SK-N-SH (cell line): Measurements from ENCODE around the gene TBC1D1. TPM values are rescaled to one million over a fixed set of nuclear protein-coding genes. Genes with fewer than 3 reads are reported as not detected.

Experiments used
- CTCF ChIA-PET: fragments of 300-600, 350-600 bp; formaldehyde crosslinking; extraction: SDS; loops from one replicate; lab custom pipeline; 2021; lab: Yijun Ruan, JAX
- POLR2A ChIA-PET: fragments of 350-600 bp; sonication (Branson Sonifier 250); formaldehyde crosslinking; extraction: SDS; loops from one replicate; lab custom pipeline; 2020; ENCODE audit warnings: antibody characterized with exemption, inconsistent platforms; lab: Yijun Ruan, JAX
- DNase-seq: peaks from one replicate; pipeline ENCODE4 v3.0.0; 2012
- H2AFZ ChIP-seq: fragments of 200-600 bp; sonication (generic); 2 replicates; pipeline ENCODE4 v1.8.1; 2016; ENCODE audit warnings: antibody characterized with exemption, mild to moderate bottlenecking, low read depth
- H3F3A ChIP-seq: fragments of 200-600 bp; sonication (generic); replicated peaks from 2 replicates; pipeline ENCODE3; 2016; ENCODE audit warnings: antibody characterized with exemption, mild to moderate bottlenecking; ENCODE audit not compliant: insufficient read depth
- H3K27ac ChIP-seq, 2 experiments: fragments of 200-500 bp in 1 of 2; fragments of 200-600 bp in 1 of 2; sonication (Bioruptor generic) in 1 of 2; sonication (generic), shearing (Covaris generic) in 1 of 2; 2 replicates each; pipeline versions ENCODE4 v1.5.1 to v1.6.1; 2014 to 2016; ENCODE audit warnings: low read depth in 2 of 2, inconsistent platforms in 1 of 2, low read length in 1 of 2, mild to moderate bottlenecking in 1 of 2, mixed read lengths in 1 of 2
- H3K27me3 ChIP-seq: fragments of 200-600 bp; sonication (generic), shearing (Covaris generic); 2 replicates; pipeline ENCODE4 v1.6.1; 2016; ENCODE audit warnings: mixed run types; ENCODE audit not compliant: insufficient read depth
- H3K36me3 ChIP-seq, 2 experiments: fragments of 200-500 bp in 1 of 2; fragments of 200-600 bp in 1 of 2; sonication (Bioruptor generic) in 1 of 2; sonication (generic) in 1 of 2; replicated peaks in 1 of 2; 2 replicates each; pipeline versions ENCODE3 to v1.5.1; 2014 to 2016; ENCODE audit warnings: low read length in 1 of 2, mild to moderate bottlenecking in 1 of 2; ENCODE audit not compliant: insufficient read depth in 2 of 2, control insufficient read depth in 1 of 2
- H3K4me1 ChIP-seq, 2 experiments: fragments of 200-500 bp in 1 of 2; fragments of 200-600 bp in 1 of 2; sonication (Bioruptor generic) in 1 of 2; sonication (generic), shearing (Covaris generic) in 1 of 2; 2 replicates each; pipeline versions ENCODE4 v1.5.1 to v1.6.1; 2014 to 2016; ENCODE audit warnings: low read depth in 1 of 2, low read length in 1 of 2, mixed run types in 1 of 2; ENCODE audit not compliant: insufficient read depth in 2 of 2, control insufficient read depth in 1 of 2
- H3K4me2 ChIP-seq: fragments of 200-600 bp; sonication (generic), shearing (Covaris generic); 2 replicates; pipeline ENCODE4 v1.6.1; 2017; ENCODE audit warnings: mixed run types
- H3K4me3 ChIP-seq, 2 experiments: fragments of 200-500 bp in 1 of 2; fragments of 200-600 bp in 1 of 2; sonication (Bioruptor generic) in 1 of 2; sonication (generic), shearing (Covaris generic) in 1 of 2; 2 replicates each; pipeline versions ENCODE4 v1.5.1 to v1.8.1; 2014 to 2016; ENCODE audit warnings: low read depth in 2 of 2, inconsistent platforms in 1 of 2, low read length in 1 of 2, mild to moderate bottlenecking in 1 of 2, mixed read lengths in 1 of 2, moderate library complexity in 1 of 2
- H3K79me2 ChIP-seq: fragments of 200-600 bp; sonication (generic); 2 replicates; pipeline ENCODE4 v1.8.1; 2017; ENCODE audit warnings: mild to moderate bottlenecking; ENCODE audit not compliant: insufficient read depth
- H3K9ac ChIP-seq: fragments of 200-600 bp; sonication (generic); 2 replicates; pipeline ENCODE4 v1.6.1; 2017; ENCODE audit warnings: mixed run types
- H3K9me2 ChIP-seq: fragments of 200-600 bp; sonication (generic); 2 replicates; pipeline ENCODE4 v1.6.1; 2017; ENCODE audit warnings: mixed run types
- H3K9me3 ChIP-seq: fragments of 200-600 bp; sonication (generic); 2 replicates; pipeline ENCODE4 v1.6.1; 2017; ENCODE audit warnings: mixed run types, mild to moderate bottlenecking, moderate library complexity
- H4K20me1 ChIP-seq: fragments of 200-600 bp; sonication (generic); 2 replicates; pipeline ENCODE4 v1.6.1; 2017; ENCODE audit warnings: mild to moderate bottlenecking, mixed run types; ENCODE audit not compliant: insufficient read depth
- EZH2phosphoT487 ChIP-seq: fragments of 200-600 bp; sonication (generic); IDR thresholded peaks from 2 replicates; pipeline ENCODE4 v1.6.1; 2017; ENCODE audit warnings: low read depth, mixed run types, mild to moderate bottlenecking, antibody characterized with exemption, moderate library complexity, borderline replicate concordance
- FOXJ3 ChIP-seq: sonication (generic); formaldehyde crosslinking; IDR thresholded peaks from 2 replicates; pipeline ENCODE4 v1.5.1; 2020; ENCODE audit warnings: mild to moderate bottlenecking, missing genetic modification reagents
- JUND ChIP-seq: IDR thresholded peaks from 2 replicates; pipeline ENCODE4 v1.4.0; 2012
- POLR2AphosphoS5 ChIP-seq: IDR thresholded peaks from 2 replicates; pipeline ENCODE4 v1.6.1; 2012; ENCODE audit warnings: low read depth, low read length
- RAD21 ChIP-seq: IDR thresholded peaks from 2 replicates; pipeline ENCODE4 v1.6.1; 2012; ENCODE audit warnings: mild to moderate bottlenecking, low read length
- RXRA ChIP-seq: IDR thresholded peaks from 2 replicates; pipeline ENCODE4 v1.4.0; 2012; ENCODE audit warnings: low read depth, mild to moderate bottlenecking, borderline replicate concordance
- SMC3 ChIP-seq: IDR thresholded peaks from 2 replicates; pipeline ENCODE4 v1.6.1; 2012; ENCODE audit warnings: low read depth, low read length, improper control_type of control experiment
- YY1 ChIP-seq: IDR thresholded peaks from 2 replicates; pipeline ENCODE4 v1.4.0; 2012; ENCODE audit warnings: low read depth, mild to moderate bottlenecking
- WGBS: methylation state at CpG from one replicate; pipeline ENCODE4 v1.1.6; 2017; ENCODE audit warnings: low lambda C conversion rate; 5-methylcytosine and 5-hydroxymethylcytosine counted together
- polyA plus RNA-seq, 3 experiments: library from polyadenylated mRNA; depleted of rRNA; stranded (reverse); fragments of >200 nt; gene quantifications; 2 replicates each; pipeline ENCODE4 v1.2.3, GENCODE V29; 2012
- TF ChIP-seq, protein P1 (sequence below): IDR thresholded peaks from 2 replicates; pipeline ENCODE4 v1.4.0; 2012; ENCODE audit warnings: low read depth, borderline replicate concordance
- TF ChIP-seq, protein P2 (sequence below): IDR thresholded peaks from 2 replicates; pipeline ENCODE4 v1.4.0; 2012; ENCODE audit warnings: low read depth, borderline replicate concordance
- TF ChIP-seq, protein P3 (sequence below): fragments of 150-350 bp; IDR thresholded peaks from 2 replicates; pipeline ENCODE4 v1.6.1; 2016; ENCODE audit warnings: mild to moderate bottlenecking, low read depth, low read length
- TF ChIP-seq, protein P4 (sequence below): fragments of 200-600 bp; sonication (generic); IDR thresholded peaks from 2 replicates; pipeline ENCODE4 v1.6.1; 2017; ENCODE audit warnings: antibody characterized with exemption, mild to moderate bottlenecking, moderate library complexity
- TF ChIP-seq, protein P5 (sequence below): IDR thresholded peaks from 2 replicates; pipeline ENCODE4 v1.4.0; 2012; ENCODE audit warnings: low read depth
- TF ChIP-seq, protein P6 (sequence below): IDR thresholded peaks from 2 replicates; pipeline ENCODE4 v1.6.1; 2012; ENCODE audit warnings: mild to moderate bottlenecking, low read depth, low read length, moderate library complexity

The TBC1D1 gene
- polyA plus RNA-seq, 1 of the 3 experiments (the other 2 are of a cell fraction) = 29.8 TPM

DNA sequence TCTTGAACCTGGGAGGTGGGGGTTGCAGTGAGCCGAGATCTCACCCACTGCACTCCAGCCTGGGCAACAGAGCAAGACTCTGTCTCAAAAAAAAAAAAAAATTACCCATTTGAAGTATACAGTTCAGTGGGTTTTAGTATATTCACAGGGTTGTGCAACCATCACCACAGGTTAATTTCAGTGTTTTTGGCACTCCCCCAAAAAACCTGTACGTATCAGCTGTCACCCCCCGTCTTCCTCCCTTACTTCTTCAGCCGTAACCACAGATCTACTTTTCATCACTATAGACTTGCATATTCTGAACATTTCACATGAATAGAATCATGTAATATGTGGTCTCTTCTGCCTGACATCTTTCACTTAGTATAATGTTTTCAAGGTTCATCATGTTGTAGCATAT lies 57.7 kb downstream of the TBC1D1 start:
- no peak overlapping the region for H2AFZ ChIP-seq
- H4K20me1 ChIP-seq = no peaks in the 10 kb centered on the region
- no peaks in the 10 kb centered on the region; a peak in 1 of 4 replicates for H3K4me1 ChIP-seq
- POLR2A ChIA-PET = no interaction called here
- H3K9ac ChIP-seq = no peak overlapping the region
- H3K4me2 ChIP-seq = no peak overlapping the region
- TF ChIP-seq JUND = no peak
- TF ChIP-seq FOXJ3 (CRISPR knock-in tag) = no peak
- no peak for TF ChIP-seq RXRA
- TF ChIP-seq SMC3 = no peak
- TF ChIP-seq EZH2phosphoT487 = no peak
- TF ChIP-seq POLR2AphosphoS5 = no peak
- TF ChIP-seq, protein P1, sequence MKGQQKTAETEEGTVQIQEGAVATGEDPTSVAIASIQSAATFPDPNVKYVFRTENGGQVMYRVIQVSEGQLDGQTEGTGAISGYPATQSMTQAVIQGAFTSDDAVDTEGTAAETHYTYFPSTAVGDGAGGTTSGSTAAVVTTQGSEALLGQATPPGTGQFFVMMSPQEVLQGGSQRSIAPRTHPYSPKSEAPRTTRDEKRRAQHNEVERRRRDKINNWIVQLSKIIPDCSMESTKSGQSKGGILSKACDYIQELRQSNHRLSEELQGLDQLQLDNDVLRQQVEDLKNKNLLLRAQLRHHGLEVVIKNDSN = no peak
- TF ChIP-seq, protein P2, sequence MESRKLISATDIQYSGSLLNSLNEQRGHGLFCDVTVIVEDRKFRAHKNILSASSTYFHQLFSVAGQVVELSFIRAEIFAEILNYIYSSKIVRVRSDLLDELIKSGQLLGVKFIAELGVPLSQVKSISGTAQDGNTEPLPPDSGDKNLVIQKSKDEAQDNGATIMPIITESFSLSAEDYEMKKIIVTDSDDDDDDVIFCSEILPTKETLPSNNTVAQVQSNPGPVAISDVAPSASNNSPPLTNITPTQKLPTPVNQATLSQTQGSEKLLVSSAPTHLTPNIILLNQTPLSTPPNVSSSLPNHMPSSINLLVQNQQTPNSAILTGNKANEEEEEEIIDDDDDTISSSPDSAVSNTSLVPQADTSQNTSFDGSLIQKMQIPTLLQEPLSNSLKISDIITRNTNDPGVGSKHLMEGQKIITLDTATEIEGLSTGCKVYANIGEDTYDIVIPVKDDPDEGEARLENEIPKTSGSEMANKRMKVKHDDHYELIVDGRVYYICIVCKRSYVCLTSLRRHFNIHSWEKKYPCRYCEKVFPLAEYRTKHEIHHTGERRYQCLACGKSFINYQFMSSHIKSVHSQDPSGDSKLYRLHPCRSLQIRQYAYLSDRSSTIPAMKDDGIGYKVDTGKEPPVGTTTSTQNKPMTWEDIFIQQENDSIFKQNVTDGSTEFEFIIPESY = no peak
- TF ChIP-seq YY1 = no peak
- no peak for TF ChIP-seq RAD21
- TF ChIP-seq, protein P3, sequence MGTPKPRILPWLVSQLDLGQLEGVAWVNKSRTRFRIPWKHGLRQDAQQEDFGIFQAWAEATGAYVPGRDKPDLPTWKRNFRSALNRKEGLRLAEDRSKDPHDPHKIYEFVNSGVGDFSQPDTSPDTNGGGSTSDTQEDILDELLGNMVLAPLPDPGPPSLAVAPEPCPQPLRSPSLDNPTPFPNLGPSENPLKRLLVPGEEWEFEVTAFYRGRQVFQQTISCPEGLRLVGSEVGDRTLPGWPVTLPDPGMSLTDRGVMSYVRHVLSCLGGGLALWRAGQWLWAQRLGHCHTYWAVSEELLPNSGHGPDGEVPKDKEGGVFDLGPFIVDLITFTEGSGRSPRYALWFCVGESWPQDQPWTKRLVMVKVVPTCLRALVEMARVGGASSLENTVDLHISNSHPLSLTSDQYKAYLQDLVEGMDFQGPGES = no peak
- TF ChIP-seq, protein P4, sequence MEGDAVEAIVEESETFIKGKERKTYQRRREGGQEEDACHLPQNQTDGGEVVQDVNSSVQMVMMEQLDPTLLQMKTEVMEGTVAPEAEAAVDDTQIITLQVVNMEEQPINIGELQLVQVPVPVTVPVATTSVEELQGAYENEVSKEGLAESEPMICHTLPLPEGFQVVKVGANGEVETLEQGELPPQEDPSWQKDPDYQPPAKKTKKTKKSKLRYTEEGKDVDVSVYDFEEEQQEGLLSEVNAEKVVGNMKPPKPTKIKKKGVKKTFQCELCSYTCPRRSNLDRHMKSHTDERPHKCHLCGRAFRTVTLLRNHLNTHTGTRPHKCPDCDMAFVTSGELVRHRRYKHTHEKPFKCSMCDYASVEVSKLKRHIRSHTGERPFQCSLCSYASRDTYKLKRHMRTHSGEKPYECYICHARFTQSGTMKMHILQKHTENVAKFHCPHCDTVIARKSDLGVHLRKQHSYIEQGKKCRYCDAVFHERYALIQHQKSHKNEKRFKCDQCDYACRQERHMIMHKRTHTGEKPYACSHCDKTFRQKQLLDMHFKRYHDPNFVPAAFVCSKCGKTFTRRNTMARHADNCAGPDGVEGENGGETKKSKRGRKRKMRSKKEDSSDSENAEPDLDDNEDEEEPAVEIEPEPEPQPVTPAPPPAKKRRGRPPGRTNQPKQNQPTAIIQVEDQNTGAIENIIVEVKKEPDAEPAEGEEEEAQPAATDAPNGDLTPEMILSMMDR = no peak
- TF ChIP-seq, protein P5, sequence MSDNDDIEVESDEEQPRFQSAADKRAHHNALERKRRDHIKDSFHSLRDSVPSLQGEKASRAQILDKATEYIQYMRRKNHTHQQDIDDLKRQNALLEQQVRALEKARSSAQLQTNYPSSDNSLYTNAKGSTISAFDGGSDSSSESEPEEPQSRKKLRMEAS = no peak
- TF ChIP-seq, protein P6, sequence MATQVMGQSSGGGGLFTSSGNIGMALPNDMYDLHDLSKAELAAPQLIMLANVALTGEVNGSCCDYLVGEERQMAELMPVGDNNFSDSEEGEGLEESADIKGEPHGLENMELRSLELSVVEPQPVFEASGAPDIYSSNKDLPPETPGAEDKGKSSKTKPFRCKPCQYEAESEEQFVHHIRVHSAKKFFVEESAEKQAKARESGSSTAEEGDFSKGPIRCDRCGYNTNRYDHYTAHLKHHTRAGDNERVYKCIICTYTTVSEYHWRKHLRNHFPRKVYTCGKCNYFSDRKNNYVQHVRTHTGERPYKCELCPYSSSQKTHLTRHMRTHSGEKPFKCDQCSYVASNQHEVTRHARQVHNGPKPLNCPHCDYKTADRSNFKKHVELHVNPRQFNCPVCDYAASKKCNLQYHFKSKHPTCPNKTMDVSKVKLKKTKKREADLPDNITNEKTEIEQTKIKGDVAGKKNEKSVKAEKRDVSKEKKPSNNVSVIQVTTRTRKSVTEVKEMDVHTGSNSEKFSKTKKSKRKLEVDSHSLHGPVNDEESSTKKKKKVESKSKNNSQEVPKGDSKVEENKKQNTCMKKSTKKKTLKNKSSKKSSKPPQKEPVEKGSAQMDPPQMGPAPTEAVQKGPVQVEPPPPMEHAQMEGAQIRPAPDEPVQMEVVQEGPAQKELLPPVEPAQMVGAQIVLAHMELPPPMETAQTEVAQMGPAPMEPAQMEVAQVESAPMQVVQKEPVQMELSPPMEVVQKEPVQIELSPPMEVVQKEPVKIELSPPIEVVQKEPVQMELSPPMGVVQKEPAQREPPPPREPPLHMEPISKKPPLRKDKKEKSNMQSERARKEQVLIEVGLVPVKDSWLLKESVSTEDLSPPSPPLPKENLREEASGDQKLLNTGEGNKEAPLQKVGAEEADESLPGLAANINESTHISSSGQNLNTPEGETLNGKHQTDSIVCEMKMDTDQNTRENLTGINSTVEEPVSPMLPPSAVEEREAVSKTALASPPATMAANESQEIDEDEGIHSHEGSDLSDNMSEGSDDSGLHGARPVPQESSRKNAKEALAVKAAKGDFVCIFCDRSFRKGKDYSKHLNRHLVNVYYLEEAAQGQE = no peak
- no peaks in the 10 kb centered on the region for H3K79me2 ChIP-seq
- no peaks in the 10 kb centered on the region for H3K9me2 ChIP-seq
- CTCF ChIA-PET = no interaction called here
- 70% methylated on average over 4 of the region's 4 CpGs for WGBS
- H3K4me3 ChIP-seq = no peak overlapping the region
- H3F3A ChIP-seq = no peaks in the 10 kb centered on the region
- DNase-seq = no peak
- no peaks in the 10 kb centered on the region for H3K27me3 ChIP-seq
- H3K9me3 ChIP-seq = no peaks in the 10 kb centered on the region
- no peak overlapping the region for H3K27ac ChIP-seq
- H3K36me3 ChIP-seq = no peaks in the 10 kb centered on the region
